Lung (tissue), 12 donors: ENCODE data around the gene TGFA. TPM values are rescaled to one million over a fixed set of nuclear protein-coding genes. Genes with fewer than 3 reads are reported as not detected.
A peak's percentile ranks its signal among the peaks of the same experiment; 100 is the strongest.

ENCODE experiments used
- ATAC-seq: fragments of 200-7000 bp; cut with Tn5 transposase; one replicate; pipeline ENCODE4 v1.9.1; 2020; ENCODE audit warnings: moderate number of reproducible peaks; ENCODE audit not compliant: insufficient read depth, low FRiP score
- DNase-seq, 3 donors: peaks; one replicate each; pipeline ENCODE4 v3.0.0-alpha.2; 2013 to 2017
- H3K27ac ChIP-seq, 2 donors: one replicate each; pipeline ENCODE4 v1.5.1; 2013; ENCODE audit warnings: mild to moderate bottlenecking in 2 of 2, moderate library complexity in 2 of 2, control low read depth in 1 of 2, inconsistent platforms in 1 of 2, low read depth in 1 of 2, low read length in 1 of 2
- H3K27me3 ChIP-seq, 3 donors: one replicate each; pipeline ENCODE4 v1.5.1; 2013; ENCODE audit warnings: low read length in 2 of 3; ENCODE audit not compliant: control insufficient read depth in 3 of 3, insufficient read depth in 3 of 3
- H3K36me3 ChIP-seq, 4 donors: one replicate each; pipeline ENCODE4 v1.5.1; 2013; ENCODE audit warnings: low read length in 4 of 4, mild to moderate bottlenecking in 1 of 4, moderate library complexity in 1 of 4; ENCODE audit not compliant: control insufficient read depth in 4 of 4, insufficient read depth in 4 of 4
- H3K4me1 ChIP-seq, 5 donors: one replicate each; pipeline ENCODE4 v1.5.1; 2013; ENCODE audit warnings: low read length in 5 of 5, mild to moderate bottlenecking in 2 of 5, moderate library complexity in 1 of 5; ENCODE audit not compliant: control insufficient read depth in 5 of 5, insufficient read depth in 5 of 5
- H3K4me3 ChIP-seq: one replicate; pipeline ENCODE4 v1.5.1; 2013; ENCODE audit warnings: mild to moderate bottlenecking, control low read depth, moderate library complexity
- H3K9ac ChIP-seq, 2 donors: one replicate each; pipeline ENCODE4 v1.5.1; 2013; ENCODE audit warnings: low read length in 2 of 2, control low read depth in 1 of 2; ENCODE audit not compliant: insufficient read depth in 1 of 2
- H3K9me3 ChIP-seq, 4 donors: one replicate each; pipeline ENCODE4 v1.5.1; 2013; ENCODE audit warnings: low read length in 3 of 4, mild to moderate bottlenecking in 1 of 4, moderate library complexity in 1 of 4; ENCODE audit not compliant: control insufficient read depth in 4 of 4, insufficient read depth in 3 of 4
- WGBS, 2 donors: extraction: QIAGEN DNeasy Blood & Tissue Kit; methylation state at CpG; one replicate each; pipeline ENCODE4 v1.1.7; 2013; 5-methylcytosine and 5-hydroxymethylcytosine counted together
- polyA plus RNA-seq, 2 donors: library from polyadenylated mRNA; stranded (reverse); fragments of 200-250 nt; gene quantifications; one replicate each; pipeline ENCODE4 v1.2.1, GENCODE V29; 2013
- total RNA-seq, 2 donors: library from RNA; depleted of rRNA in 1 of 2; stranded (reverse); fragments of >200 nt in 1 of 2; gene quantifications; one replicate each; pipeline ENCODE4 v1.2.1, GENCODE V29; 2014 to 2021
- TF ChIP-seq, protein P1 (sequence below): IDR thresholded peaks from 2 replicates; pipeline ENCODE4 v1.5.1; 2012; ENCODE audit warnings: mild to moderate bottlenecking; ENCODE audit errors: control extremely low read depth, extremely low read depth
- donor health status: control.
- donor health status: control.
- donor health status: Bipolar disorder and iron deficiency.
- donor health status: healthy.
- donor health status: DM: yes; HTN: yes; CAD: no.

TGFA gene
- total and polyA plus RNA-seq, 4 donors = 1.9 to 13.0 (median 7.0) TPM

DNA sequence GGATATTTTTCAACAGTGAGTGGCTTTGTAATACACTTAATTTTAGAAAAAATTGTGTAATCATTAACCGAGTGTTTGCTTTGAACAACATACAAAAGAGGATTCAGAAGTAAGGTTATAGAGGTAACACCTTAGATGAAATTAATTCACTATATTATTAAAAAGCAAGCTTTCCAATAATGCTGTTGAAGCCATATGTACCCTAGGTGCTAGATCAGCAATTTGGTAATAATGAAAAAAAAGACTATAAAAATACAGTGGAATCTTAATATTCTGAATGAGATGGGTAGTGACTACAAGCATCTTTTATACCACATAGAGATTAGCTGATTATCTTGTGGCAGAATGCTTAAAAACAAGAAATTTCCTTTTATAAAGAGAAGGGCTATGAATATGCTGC is 136.6 kb downstream of the TGFA start:
- no peaks in the 10 kb centered on the region for H3K4me1 ChIP-seq
- no peaks in the 10 kb centered on the region for H3K9me3 ChIP-seq
- H3K36me3 ChIP-seq = no peaks in the 10 kb centered on the region
- 74 to 78% methylated on average over 1 of the region's 1 CpG for WGBS, 2 donors
- no peak overlapping the region for H3K4me3 ChIP-seq
- no peak for ATAC-seq
- DNase-seq = no peak
- H3K27ac ChIP-seq = no peak overlapping the region
- H3K27me3 ChIP-seq = no peaks in the 10 kb centered on the region
- no peak overlapping the region for H3K9ac ChIP-seq
- TF ChIP-seq, protein P1, sequence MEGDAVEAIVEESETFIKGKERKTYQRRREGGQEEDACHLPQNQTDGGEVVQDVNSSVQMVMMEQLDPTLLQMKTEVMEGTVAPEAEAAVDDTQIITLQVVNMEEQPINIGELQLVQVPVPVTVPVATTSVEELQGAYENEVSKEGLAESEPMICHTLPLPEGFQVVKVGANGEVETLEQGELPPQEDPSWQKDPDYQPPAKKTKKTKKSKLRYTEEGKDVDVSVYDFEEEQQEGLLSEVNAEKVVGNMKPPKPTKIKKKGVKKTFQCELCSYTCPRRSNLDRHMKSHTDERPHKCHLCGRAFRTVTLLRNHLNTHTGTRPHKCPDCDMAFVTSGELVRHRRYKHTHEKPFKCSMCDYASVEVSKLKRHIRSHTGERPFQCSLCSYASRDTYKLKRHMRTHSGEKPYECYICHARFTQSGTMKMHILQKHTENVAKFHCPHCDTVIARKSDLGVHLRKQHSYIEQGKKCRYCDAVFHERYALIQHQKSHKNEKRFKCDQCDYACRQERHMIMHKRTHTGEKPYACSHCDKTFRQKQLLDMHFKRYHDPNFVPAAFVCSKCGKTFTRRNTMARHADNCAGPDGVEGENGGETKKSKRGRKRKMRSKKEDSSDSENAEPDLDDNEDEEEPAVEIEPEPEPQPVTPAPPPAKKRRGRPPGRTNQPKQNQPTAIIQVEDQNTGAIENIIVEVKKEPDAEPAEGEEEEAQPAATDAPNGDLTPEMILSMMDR = no peak

DNA sequence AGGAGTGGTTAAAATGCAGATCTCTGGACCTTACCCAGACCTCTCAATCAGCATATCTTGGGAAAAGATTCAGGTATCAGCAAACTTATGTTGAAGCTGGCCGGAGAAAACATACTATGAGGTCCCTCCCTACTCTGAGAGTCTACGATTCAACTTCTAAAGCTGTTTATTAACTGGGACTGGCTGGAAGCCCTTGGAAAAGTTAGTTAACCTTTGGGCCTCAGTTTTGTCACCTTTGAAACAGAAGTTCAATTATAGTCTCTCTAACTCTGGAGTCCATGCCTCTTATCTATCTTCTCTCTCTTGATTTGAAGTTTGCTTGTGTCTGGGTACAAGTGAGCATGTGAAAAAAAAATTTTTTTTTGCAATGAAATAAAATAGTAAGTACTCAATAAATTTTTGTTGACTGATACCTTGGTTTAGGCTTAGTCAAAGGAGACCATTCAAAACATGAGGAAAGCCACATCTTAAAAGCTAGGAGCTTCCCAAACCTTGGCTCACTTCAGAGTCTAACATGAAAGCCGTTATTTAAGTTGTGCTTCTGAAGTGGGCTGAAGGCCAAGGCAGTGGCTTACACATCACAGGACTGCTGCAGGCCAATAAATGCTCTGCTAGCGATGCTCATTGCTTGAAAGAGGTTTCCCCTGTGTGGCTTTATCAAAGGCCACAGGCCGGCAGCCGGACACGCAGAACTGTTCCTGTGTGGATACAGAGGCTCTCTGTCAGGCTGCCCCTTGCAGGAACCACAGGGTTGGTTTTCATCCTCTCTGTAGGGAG is 141.1 kb downstream of the TGFA start:
- ATAC-seq (no peak), DNase-seq (peak; percentile 34 to 76 (median 43))
- Histone ChIP-seq H3K36me3 (no peaks in the 10 kb centered on the region), H3K9me3 (no peaks in the 10 kb centered on the region), H3K9ac (no peak overlapping the region), H3K4me1 (no peaks in the 10 kb centered on the region), H3K27me3 (no peaks in the 10 kb centered on the region), H3K27ac (no peak overlapping the region), H3K4me3 (no peak overlapping the region)
- WGBS, 2 donors = 67 to 75% methylated on average over 7 of the region's 7 CpGs
- TF ChIP-seq, protein P1 = no peak

DNA sequence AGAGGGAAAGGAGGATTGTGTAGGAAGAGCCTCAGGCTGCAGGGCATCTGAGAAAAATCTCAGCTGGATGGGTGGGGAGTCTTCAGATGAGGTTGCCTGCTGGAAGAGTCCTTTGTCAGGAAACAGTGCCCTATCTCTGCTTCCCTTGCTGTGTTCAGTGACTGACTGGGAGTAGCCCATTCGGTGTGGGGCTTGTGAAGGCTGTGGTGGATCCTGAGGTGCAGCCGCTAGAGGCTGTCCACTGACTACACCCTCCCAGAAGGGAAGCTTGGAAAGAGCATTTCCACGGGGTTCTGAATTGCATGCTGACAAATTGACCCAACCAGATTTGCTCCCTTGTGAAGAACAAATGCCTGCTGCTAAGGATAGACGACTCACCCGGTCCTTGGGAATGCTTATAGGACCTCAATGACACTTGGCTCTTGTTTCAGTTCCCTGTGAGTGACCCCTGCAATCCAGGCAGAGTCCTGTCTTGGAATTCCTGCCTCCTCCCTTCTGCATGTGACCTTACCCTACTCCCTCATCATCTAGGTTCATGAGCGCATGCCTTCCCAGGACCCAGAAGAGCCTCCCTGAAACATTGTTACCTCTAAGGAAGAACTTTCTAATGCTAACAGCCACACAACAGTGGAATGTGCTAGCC is 142.0 kb downstream of the TGFA start:
- ATAC-seq = no peak

More for the DNA sequence above, 142.0 kb downstream of the TGFA start:
- Histone ChIP-seq H3K4me1 (no peaks in the 10 kb centered on the region), H3K27ac (no peak overlapping the region), H3K27me3 (no peaks in the 10 kb centered on the region), H3K9ac (no peak overlapping the region), H3K36me3 (no peaks in the 10 kb centered on the region), H3K9me3 (no peaks in the 10 kb centered on the region), H3K4me3 (no peak overlapping the region)
- TF ChIP-seq, protein P1 = no peak
- WGBS, 2 donors = 68 to 74% methylated on average over 6 of the region's 6 CpGs
- DNase-seq = no peak
